Raji (cell line): ENCODE measurements around the gene DRC7.

Source experiments
- POLR2A ChIP-seq: IDR thresholded peaks from 2 replicates; pipeline ENCODE4 v1.6.1; 2011; ENCODE audit warnings: low read depth, low read length, control low read depth; ENCODE audit not compliant: insufficient read depth

The DRC7 gene

DNA sequence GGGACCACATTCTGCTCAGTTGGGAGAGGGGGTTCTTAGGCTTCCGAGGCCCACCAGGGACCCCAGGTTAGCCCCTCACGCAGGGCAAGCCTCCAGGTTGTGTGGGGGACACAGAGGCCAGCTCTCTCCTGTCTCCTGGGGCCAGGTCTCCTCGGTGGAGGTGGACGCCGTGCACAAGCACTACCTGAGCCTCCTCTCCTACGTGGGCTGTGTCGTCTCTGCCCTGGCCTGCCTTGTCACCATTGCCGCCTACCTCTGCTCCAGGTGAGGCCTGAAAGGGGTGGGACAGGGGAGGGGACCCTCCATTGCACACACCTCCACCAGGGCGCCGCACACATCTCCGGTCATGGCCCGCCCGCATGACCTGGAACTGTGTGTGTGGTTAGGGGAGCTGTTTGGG, 37.4 kb upstream of the DRC7 start:
- TF ChIP-seq POLR2A: no peak

DNA sequence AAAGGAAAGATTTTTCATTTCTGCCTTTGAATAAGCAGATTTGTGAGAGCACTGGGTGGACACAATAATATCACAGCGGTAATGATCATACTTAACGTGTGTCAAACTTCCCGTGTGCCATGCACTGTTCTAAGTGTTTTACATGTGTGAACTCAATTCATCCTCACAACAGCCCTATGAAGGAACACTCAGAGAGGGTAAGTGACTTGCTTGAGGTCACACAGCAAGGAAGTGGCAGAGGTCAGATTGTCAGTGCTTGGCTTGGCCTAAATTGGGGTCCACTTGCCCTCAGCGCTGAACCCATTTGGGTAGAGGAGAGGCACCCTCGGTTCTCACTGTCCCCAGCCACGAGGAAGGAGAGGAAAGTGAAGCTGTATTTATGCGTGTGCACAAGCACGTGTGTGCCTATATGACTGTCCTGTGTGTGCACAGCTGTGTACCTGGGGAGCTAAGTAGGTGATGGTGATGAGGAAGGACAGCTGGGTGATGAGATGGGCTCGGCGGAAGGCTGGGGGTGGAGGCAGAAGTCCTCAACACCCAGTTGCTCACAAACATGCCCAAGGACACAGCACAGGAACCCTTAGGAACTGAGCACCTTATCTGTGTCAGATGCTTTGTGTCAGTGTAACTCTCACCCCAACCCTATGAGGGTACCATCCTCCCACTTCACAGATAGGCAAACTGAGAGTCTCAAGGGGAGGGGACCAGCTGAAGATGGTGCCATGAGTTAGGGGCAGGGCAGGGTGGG, 36.3 kb upstream of the DRC7 start:
- no peak for TF ChIP-seq POLR2A

DNA sequence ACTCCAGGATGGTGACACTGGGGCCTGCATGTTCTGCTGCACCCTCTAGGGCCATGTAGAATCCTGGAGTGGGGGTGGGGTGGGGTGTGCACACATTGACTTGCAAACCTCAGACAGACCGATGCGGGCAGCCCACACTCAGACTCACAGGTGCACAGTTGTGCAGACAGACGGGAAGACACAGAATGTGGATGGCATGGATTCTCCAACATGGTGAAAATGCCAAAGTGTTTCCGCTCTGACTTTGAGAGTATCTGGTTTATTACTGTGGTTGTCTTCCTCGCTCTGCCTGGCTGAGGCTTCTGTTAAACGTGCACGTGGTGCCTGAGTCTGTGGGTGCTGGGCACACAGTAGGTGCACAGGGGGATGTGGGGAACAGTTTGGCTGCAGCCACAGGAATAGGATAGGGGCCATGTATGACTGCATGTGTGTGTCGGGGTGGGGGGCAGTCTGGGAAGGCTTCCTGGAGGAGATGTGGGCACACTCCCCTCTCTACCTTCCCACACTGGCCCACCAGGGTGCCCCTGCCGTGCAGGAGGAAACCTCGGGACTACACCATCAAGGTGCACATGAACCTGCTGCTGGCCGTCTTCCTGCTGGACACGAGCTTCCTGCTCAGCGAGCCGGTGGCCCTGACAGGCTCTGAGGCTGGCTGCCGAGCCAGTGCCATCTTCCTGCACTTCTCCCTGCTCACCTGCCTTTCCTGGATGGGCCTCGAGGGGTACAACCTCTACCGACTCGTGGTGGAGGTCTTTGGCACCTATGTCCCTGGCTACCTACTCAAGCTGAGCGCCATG, 35.5 kb upstream of the DRC7 start:
- no peak for TF ChIP-seq POLR2A

DNA sequence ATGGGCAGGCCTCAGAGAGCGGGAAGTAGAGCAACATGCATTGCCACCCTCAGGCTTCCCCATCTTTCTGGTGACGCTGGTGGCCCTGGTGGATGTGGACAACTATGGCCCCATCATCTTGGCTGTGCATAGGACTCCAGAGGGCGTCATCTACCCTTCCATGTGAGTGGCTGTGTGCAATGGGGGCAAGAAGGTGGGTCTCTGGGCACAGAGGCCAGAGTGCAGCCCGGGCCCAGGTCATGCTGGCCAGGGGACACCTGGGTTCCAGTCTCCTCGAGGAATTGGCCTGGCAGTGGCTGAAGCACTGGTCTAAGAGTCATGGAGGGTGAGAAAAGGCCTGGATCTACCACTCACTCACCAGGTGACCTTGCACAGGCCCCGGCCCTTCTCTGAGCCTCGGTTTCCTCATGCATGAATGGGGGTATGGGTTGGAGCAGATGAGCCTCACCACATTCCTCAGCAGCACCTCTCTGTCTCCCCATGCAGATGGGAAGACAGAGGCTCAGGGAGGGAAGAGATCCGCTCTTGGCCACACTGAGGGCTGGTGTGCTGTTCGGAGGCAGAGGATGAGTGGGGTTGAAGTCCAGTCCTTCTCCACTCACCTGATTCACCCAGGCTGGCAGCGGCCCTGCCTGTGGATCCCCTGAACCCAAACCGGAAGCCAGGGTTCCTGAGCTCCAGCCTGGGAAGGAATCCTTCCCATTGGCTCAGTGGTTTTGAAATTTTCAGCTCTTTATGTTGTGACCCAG, 33.7 kb upstream of the DRC7 start:
- TF ChIP-seq POLR2A: no peak

DNA sequence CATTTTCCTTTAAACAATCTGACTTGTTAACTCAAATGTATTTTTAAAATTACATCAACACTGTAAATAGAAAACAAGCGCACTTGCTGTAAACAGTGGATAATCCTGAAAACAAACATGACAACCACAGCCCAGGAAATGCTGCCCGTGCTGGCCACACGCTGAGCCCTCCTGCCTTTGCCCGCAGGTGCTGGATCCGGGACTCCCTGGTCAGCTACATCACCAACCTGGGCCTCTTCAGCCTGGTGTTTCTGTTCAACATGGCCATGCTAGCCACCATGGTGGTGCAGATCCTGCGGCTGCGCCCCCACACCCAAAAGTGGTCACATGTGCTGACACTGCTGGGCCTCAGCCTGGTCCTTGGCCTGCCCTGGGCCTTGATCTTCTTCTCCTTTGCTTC, 33.1 kb upstream of the DRC7 start:
- TF ChIP-seq POLR2A: no peak

DNA sequence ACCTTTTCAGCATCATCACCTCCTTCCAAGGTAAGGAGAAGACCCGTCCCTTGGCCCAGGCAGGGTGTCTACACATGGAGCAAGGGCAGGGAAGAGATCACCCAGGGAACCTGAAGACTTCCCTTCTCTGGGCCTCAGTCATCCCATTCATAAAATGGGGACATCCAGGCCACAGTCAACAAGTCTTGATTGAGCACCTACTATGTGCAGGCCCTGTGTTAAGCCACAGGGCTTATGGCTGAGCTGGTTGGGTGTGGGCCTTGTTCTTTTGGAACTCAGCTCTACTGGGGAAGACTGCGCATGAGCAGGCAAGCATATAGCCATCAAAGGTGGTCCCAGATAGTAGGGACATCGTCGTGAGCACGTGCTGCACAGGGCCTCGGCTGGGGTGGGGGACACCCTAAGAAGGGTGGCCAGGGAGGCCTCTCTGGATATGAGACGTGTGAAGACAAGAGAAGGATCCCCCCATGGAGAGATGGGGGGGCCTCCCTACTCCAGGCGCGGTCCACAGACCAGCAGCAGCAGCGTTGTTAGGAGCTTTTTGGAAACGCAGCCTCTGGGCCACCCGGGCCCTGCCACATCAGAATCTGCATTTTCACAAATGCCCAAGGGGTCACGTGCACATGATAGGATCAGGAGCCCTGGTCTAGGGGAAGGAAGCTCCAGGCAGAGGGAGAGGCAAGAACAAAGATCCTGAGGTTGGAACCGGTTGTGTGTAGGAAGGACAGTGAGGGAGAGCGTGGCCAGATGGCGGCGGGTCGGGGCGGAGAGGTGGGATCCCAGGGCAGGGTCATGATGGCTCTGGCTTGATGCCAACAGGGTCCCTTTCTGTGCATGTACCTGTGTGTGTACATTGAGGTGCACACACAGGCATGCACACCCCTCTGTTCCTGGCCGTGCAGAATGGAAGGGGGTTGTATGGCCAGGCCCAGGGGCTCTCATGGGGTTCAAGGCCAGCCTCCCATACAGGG, 32.4 kb upstream of the DRC7 start:
- no peak for TF ChIP-seq POLR2A

DNA sequence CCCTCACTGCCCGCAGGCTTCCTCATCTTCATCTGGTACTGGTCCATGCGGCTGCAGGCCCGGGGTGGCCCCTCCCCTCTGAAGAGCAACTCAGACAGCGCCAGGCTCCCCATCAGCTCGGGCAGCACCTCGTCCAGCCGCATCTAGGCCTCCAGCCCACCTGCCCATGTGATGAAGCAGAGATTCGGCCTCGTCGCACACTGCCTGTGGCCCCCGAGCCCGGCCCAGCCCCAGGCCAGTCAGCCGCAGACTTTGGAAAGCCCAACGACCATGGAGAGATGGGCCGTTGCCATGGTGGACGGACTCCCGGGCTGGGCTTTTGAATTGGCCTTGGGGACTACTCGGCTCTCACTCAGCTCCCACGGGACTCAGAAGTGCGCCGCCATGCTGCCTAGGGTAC, 31.2 kb upstream of the DRC7 start:
- no peak for TF ChIP-seq POLR2A

DNA sequence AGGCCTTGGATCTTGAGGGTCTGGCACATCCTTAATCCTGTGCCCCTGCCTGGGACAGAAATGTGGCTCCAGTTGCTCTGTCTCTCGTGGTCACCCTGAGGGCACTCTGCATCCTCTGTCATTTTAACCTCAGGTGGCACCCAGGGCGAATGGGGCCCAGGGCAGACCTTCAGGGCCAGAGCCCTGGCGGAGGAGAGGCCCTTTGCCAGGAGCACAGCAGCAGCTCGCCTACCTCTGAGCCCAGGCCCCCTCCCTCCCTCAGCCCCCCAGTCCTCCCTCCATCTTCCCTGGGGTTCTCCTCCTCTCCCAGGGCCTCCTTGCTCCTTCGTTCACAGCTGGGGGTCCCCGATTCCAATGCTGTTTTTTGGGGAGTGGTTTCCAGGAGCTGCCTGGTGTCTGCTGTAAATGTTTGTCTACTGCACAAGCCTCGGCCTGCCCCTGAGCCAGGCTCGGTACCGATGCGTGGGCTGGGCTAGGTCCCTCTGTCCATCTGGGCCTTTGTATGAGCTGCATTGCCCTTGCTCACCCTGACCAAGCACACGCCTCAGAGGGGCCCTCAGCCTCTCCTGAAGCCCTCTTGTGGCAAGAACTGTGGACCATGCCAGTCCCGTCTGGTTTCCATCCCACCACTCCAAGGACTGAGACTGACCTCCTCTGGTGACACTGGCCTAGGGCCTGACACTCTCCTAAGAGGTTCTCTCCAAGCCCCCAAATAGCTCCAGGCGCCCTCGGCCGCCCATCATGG, 30.5 kb upstream of the DRC7 start:
- no peak for TF ChIP-seq POLR2A

DNA sequence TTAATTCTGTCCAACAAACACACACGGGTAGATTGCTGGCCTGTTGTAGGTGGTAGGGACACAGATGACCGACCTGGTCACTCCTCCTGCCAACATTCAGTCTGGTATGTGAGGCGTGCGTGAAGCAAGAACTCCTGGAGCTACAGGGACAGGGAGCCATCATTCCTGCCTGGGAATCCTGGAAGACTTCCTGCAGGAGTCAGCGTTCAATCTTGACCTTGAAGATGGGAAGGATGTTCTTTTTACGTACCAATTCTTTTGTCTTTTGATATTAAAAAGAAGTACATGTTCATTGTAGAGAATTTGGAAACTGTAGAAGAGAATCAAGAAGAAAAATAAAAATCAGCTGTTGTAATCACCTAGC, 30.0 kb upstream of the DRC7 start:
- TF ChIP-seq POLR2A: no peak

DNA sequence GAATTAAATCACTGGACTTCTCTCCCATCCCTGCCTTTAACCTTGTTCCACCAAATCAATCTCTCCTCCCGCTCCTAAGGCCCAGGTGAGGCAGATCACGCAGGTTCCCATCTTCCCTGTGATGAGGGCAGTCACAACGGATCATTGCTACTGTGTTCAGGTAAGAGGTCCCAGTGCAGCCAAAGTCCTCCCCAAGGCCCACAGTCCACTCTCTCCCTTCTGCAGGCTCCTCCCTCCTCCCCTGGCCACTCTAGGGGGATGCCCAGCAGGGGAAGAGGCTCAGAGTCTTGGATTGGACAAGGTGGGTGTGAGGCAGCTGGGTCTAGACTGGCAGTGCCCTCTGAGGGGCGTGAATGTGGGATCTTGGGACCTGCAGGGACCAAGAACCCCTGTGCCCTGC, 29.1 kb upstream of the DRC7 start:
- TF ChIP-seq POLR2A: no peak

DNA sequence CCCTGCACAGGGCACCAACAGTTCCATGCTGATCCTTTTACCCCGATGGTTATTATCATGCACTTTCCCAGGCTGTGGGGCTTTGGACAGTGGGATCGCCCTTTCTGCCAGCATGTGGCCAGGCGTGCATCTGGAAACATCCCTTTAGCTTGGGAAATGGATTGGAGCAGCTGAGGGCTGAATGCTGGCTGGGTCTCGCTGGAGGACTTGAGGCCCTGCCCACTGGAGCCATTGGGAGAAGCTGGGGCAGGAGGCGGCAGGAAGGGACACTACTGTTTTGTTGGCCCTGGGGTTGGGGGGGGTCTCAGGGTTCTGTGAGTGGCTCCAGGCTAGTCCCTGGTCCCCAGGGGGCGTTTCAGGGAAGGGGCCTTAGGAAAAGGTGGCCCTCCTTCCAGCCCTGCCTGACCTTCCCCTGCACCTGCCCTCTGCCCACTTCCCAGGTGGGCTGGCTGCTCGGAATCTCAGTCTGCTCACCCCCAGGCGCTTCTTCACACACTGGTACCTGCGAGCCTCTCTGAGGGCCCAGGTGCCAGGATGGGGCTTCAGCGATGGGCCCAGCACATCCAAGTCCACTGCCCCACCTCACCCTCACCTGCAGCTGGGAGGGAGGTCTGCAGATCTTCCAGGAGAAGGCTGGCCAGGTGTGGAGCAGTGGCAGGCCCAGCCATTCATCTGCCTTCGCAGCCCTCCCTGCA, 28.1 kb upstream of the DRC7 start:
- TF ChIP-seq POLR2A: no peak

DNA sequence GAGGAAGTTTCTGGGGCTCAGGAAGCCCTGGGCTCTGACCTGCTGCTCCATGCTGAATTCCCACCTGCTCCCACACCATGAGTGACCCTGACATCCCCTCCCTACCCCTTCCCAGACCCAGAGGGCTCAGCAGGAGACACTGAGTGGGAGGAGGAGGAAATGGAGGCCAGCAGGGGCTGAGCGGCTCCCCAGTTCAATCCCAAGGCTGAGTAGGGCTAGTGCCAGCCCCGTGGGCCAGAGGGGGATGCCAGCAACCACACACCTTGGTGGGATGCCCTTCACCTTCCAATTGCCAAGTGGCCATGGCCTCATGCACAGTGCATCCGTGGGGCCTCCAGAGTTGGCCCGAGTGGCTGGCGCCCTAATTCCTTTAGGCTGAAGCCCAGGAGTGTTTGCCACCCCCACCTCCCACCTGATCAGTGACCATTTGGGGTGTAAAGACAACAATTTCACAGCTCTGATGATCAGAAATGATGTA, 27.5 kb upstream of the DRC7 start:
- no peak for TF ChIP-seq POLR2A

DNA sequence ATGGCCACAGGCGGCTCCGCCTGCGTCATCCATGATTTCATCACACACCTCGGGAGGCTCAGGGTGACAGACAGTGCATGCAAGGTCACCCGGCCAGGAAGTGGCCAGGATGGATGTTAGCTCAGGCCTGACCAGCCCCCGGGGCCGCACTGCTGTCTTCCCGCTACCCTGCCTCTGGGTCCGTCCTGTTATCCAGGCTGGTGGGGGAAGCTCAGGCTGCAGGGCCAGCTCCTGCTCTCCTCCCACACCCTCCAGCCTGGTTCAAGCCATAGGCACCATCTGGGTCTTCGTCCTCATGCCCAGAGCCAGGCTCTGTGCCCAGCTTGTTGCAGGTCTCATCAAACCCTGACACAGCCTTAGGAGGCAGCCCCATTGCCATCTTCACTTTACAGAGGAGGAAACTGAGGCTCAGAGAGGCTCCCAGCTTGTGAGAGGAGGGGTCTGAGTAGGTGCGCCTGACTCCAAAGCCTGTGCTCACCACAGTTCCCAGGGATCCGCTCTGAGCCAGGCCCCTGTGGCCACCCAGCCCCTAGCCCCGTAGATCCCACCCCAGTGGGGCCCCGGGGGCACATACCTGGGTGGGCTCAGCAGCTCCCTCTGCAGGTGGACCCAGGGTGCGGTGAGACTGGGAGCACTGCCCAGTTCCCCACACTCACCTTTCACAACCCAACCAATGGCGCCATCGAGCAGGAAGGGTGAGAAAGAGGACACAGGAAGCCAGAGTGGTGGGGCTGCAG, 26.9 kb upstream of the DRC7 start:
- TF ChIP-seq POLR2A: no peak
